Liver (tissue), 9 donors: ENCODE measurements around the gene PCDH9. TPM values are rescaled to one million over a fixed set of nuclear protein-coding genes. Genes with fewer than 3 reads are reported as not detected.

Experiments
- DNase-seq: peaks from one replicate; pipeline ENCODE4 v3.0.0-alpha.2; 2017; ENCODE audit warnings: low spot score
- H3K27ac ChIP-seq, 2 donors: one replicate each; pipeline ENCODE4 v1.7.0; 2013; ENCODE audit warnings: inconsistent platforms in 2 of 2, low read length in 2 of 2, control low read depth in 1 of 2, low read depth in 1 of 2, mild to moderate bottlenecking in 1 of 2
- H3K27me3 ChIP-seq, 4 donors: one replicate each; pipeline versions ENCODE4 v1.6.1 to v1.7.0; 2013; ENCODE audit warnings: low read length in 3 of 4, inconsistent platforms in 1 of 4, mild to moderate bottlenecking in 1 of 4, moderate library complexity in 1 of 4; ENCODE audit not compliant: control insufficient read depth in 4 of 4, insufficient read depth in 4 of 4
- H3K36me3 ChIP-seq, 4 donors: one replicate each; pipeline versions ENCODE4 v1.6.1 to v1.7.0; 2013; ENCODE audit warnings: low read length in 3 of 4, mild to moderate bottlenecking in 3 of 4, low read depth in 1 of 4, moderate library complexity in 1 of 4; ENCODE audit not compliant: control insufficient read depth in 4 of 4, insufficient read depth in 3 of 4
- H3K4me1 ChIP-seq, 4 donors: one replicate each; pipeline versions ENCODE4 v1.6.1 to v1.7.0; 2013; ENCODE audit warnings: low read length in 3 of 4, mild to moderate bottlenecking in 3 of 4, moderate library complexity in 1 of 4; ENCODE audit not compliant: control insufficient read depth in 4 of 4, insufficient read depth in 4 of 4
- H3K4me3 ChIP-seq, 3 donors: one replicate each; pipeline versions ENCODE4 v1.6.1 to v1.7.0; 2013; ENCODE audit warnings: low read length in 3 of 3, control low read depth in 1 of 3, low read depth in 1 of 3, mild to moderate bottlenecking in 1 of 3
- H3K9ac ChIP-seq, 2 donors: one replicate each; pipeline ENCODE4 v1.7.0; 2013; ENCODE audit warnings: low read length in 2 of 2, mild to moderate bottlenecking in 2 of 2, moderate library complexity in 2 of 2, control low read depth in 1 of 2, low read depth in 1 of 2
- H3K9me3 ChIP-seq, 4 donors: one replicate each; pipeline versions ENCODE4 v1.6.1 to v1.7.0; 2013; ENCODE audit warnings: low read length in 3 of 4; ENCODE audit not compliant: control insufficient read depth in 4 of 4
- CTCF ChIP-seq: fragments of 150-350 bp; IDR thresholded peaks from 2 replicates; pipeline ENCODE4 v1.5.1; 2017; ENCODE audit warnings: improper control_type of control experiment, low read depth, low read length; ENCODE audit not compliant: missing input control
- EGR1 ChIP-seq, 2 donors: IDR thresholded peaks; 2 replicates each; pipeline ENCODE4 v1.6.1; 2016 to 2018; ENCODE audit warnings: antibody characterized with exemption in 2 of 2, low read depth in 2 of 2
- FOXA1 ChIP-seq: IDR thresholded peaks from 2 replicates; pipeline ENCODE4 v1.6.1; 2016; ENCODE audit warnings: antibody characterized with exemption
- FOXA2 ChIP-seq: IDR thresholded peaks from 2 replicates; pipeline ENCODE4 v1.6.1; 2016; ENCODE audit warnings: antibody characterized with exemption
- GABPA ChIP-seq, 2 donors: IDR thresholded peaks in 1 of 2; conservative IDR thresholded peaks in 1 of 2; 2 replicates each; pipeline ENCODE4 v1.6.1; 2016; ENCODE audit warnings: antibody characterized with exemption in 2 of 2, mild to moderate bottlenecking in 1 of 2, moderate library complexity in 1 of 2
- HNF4A ChIP-seq, 2 donors: conservative IDR thresholded peaks; 2 replicates each; pipeline ENCODE4 v1.6.1; 2016; ENCODE audit warnings: antibody characterized with exemption in 2 of 2, mild to moderate bottlenecking in 2 of 2
- HNF4G ChIP-seq: IDR thresholded peaks from 2 replicates; pipeline ENCODE4 v1.6.1; 2016; ENCODE audit warnings: antibody characterized with exemption
- JUND ChIP-seq, 2 donors: IDR thresholded peaks; 2 replicates each; pipeline ENCODE4 v1.6.1; 2016; ENCODE audit warnings: antibody characterized with exemption in 2 of 2
- NR2F2 ChIP-seq: IDR thresholded peaks from 2 replicates; pipeline ENCODE4 v1.6.1; 2016; ENCODE audit warnings: antibody characterized with exemption
- RAD21 ChIP-seq, 2 donors: IDR thresholded peaks; 2 replicates each; pipeline ENCODE4 v1.6.1; 2016; ENCODE audit warnings: antibody characterized with exemption in 2 of 2, mild to moderate bottlenecking in 2 of 2
- RXRA ChIP-seq, 2 donors: IDR thresholded peaks; 2 replicates each; pipeline ENCODE4 v1.6.1; 2017 to 2018; ENCODE audit warnings: antibody characterized with exemption in 2 of 2, mild to moderate bottlenecking in 1 of 2
- SP1 ChIP-seq: IDR thresholded peaks from 2 replicates; pipeline ENCODE4 v1.6.1; 2018; ENCODE audit warnings: antibody characterized with exemption, mild to moderate bottlenecking
- TAF1 ChIP-seq: conservative IDR thresholded peaks from 2 replicates; pipeline ENCODE4 v1.6.1; 2016; ENCODE audit warnings: antibody characterized with exemption, mild to moderate bottlenecking
- YY1 ChIP-seq: IDR thresholded peaks from 2 replicates; pipeline ENCODE4 v1.6.1; 2016; ENCODE audit warnings: antibody characterized with exemption, mild to moderate bottlenecking
- ZBTB33 ChIP-seq: IDR thresholded peaks from 2 replicates; pipeline ENCODE4 v1.6.1; 2016; ENCODE audit warnings: antibody characterized with exemption
- WGBS: extraction: QIAGEN DNeasy Blood & Tissue Kit; methylation state at CpG from one replicate; pipeline ENCODE4 v1.1.7; 2013; 5-methylcytosine and 5-hydroxymethylcytosine counted together
- polyA plus RNA-seq, 2 donors: library from polyadenylated mRNA; stranded (reverse) in 1 of 2; unstranded in 1 of 2; fragments of 200-250 nt in 1 of 2; fragments of >200 nt in 1 of 2; fragmentation: Nextera tagmentation in 1 of 2; extraction: Ambion mirVana in 1 of 2; gene quantifications; one replicate each; pipeline versions ENCODE4 v1.2.1 to v1.2.3, GENCODE V29; 2013 to 2015
- total RNA-seq, 2 donors: library from RNA; depleted of rRNA; stranded (reverse); fragments of >200 nt; gene quantifications; one replicate each; pipeline ENCODE4 v1.2.3, GENCODE V29; 2014
- TF ChIP-seq, protein P1 (sequence below): IDR thresholded peaks from 2 replicates; pipeline ENCODE4 v1.6.1; 2016; ENCODE audit warnings: antibody characterized with exemption
- TF ChIP-seq, protein P2 (sequence below): IDR thresholded peaks from 2 replicates; pipeline ENCODE4 v1.6.1; 2016; ENCODE audit warnings: antibody characterized with exemption, mild to moderate bottlenecking
- TF ChIP-seq, protein P3 (sequence below): IDR thresholded peaks from 2 replicates; pipeline ENCODE4 v1.6.1; 2016; ENCODE audit warnings: antibody characterized with exemption
- donor health status: healthy.
- donor health status: healthy.
- donor health status: healthy.
- donor health status: healthy.
- donor health status: healthy.

The PCDH9 gene
- total and polyA plus RNA-seq, 4 donors: 0.90 to 4.0 (median 2.2) TPM

DNA sequence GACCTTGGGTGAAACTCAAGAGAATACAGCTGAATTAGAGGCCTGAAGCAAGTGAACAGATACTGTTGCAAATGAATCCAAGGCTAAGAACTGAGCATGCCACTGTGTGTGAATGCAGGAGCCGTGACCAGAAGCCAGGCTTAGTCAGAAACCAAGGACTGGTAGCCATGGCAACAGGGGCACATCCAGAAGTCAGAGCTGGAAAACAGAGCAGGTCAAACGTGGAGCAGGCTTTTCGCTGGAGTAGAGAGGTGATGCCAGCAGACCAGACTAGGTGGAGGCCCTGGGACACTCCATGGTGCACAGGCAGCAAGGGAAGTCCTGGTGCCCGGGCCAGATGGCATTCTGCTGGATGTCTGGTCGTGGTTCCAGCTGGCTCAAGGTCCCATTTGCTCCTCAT, 564.1 kb downstream of the PCDH9 start:
- H3K9ac ChIP-seq: no peak overlapping the region
- no peak overlapping the region for H3K27ac ChIP-seq
- WGBS: 69% methylated on average over 5 of the region's 5 CpGs
- H3K9me3 ChIP-seq: no peaks in the 10 kb centered on the region
- peaks cover 0 to 4% (median 0%) of the 10 kb centered on the region in 4 donors for H3K27me3 ChIP-seq
- H3K36me3 ChIP-seq: no peaks in the 10 kb centered on the region
- no peaks in the 10 kb centered on the region for H3K4me1 ChIP-seq
- no peak for DNase-seq
- TF ChIP-seq, protein P1, sequence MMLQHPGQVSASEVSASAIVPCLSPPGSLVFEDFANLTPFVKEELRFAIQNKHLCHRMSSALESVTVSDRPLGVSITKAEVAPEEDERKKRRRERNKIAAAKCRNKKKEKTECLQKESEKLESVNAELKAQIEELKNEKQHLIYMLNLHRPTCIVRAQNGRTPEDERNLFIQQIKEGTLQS: no peak
- TF ChIP-seq HNF4G (no peak), YY1 (no peak), RAD21 (IDR thresholded peaks at IDR 0.05) (no peak), ZBTB33 (no peak), FOXA2 (no peak), EGR1 (IDR thresholded peaks at IDR 0.05; ENCODE audit: low read depth in 2 of 2) (no peak), HNF4A (conservative IDR thresholded peaks at IDR 0.05) (no peak), RXRA (IDR thresholded peaks at IDR 0.05) (no peak), TAF1 (no peak), JUND (IDR thresholded peaks at IDR 0.05) (no peak), GABPA (IDR thresholded peaks at IDR 0.05 in 1 of 2, conservative IDR thresholded peaks at IDR 0.05 in 1 of 2) (no peak), SP1 (no peak), CTCF (no peak), NR2F2 (no peak), FOXA1 (no peak)
- TF ChIP-seq, protein P2, sequence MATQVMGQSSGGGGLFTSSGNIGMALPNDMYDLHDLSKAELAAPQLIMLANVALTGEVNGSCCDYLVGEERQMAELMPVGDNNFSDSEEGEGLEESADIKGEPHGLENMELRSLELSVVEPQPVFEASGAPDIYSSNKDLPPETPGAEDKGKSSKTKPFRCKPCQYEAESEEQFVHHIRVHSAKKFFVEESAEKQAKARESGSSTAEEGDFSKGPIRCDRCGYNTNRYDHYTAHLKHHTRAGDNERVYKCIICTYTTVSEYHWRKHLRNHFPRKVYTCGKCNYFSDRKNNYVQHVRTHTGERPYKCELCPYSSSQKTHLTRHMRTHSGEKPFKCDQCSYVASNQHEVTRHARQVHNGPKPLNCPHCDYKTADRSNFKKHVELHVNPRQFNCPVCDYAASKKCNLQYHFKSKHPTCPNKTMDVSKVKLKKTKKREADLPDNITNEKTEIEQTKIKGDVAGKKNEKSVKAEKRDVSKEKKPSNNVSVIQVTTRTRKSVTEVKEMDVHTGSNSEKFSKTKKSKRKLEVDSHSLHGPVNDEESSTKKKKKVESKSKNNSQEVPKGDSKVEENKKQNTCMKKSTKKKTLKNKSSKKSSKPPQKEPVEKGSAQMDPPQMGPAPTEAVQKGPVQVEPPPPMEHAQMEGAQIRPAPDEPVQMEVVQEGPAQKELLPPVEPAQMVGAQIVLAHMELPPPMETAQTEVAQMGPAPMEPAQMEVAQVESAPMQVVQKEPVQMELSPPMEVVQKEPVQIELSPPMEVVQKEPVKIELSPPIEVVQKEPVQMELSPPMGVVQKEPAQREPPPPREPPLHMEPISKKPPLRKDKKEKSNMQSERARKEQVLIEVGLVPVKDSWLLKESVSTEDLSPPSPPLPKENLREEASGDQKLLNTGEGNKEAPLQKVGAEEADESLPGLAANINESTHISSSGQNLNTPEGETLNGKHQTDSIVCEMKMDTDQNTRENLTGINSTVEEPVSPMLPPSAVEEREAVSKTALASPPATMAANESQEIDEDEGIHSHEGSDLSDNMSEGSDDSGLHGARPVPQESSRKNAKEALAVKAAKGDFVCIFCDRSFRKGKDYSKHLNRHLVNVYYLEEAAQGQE: no peak
- TF ChIP-seq, protein P3, sequence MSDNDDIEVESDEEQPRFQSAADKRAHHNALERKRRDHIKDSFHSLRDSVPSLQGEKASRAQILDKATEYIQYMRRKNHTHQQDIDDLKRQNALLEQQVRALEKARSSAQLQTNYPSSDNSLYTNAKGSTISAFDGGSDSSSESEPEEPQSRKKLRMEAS: no peak
- no peak overlapping the region for H3K4me3 ChIP-seq

DNA sequence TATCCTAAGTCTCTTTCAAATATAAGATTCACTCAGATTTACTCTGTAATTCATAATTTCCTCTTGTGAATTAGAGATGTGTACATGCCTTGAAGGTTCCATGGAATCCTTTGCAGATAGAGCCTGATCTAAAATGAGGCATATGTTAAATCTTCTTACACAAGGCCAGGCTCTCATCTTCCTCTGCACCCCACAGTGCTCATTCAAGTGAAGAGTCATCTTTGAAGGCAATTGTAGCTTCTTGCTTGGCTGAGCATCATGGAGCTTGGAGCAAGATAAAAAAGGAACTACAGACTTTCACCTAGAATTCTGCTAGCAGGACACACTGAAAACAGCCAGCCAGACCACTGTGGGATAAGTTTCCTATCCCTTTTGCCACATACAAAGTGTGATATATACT, 566.4 kb downstream of the PCDH9 start:
- Histone ChIP-seq H3K4me3 (no peak overlapping the region), H3K9me3 (no peaks in the 10 kb centered on the region), H3K36me3 (no peaks in the 10 kb centered on the region), H3K27ac (no peak overlapping the region), H3K9ac (no peak overlapping the region), H3K4me1 (no peaks in the 10 kb centered on the region), H3K27me3 (no peaks in the 10 kb centered on the region)
- no peak for DNase-seq
- TF ChIP-seq RXRA (IDR thresholded peaks at IDR 0.05): no peak
- TF ChIP-seq CTCF: no peak
- no peak for TF ChIP-seq EGR1 (IDR thresholded peaks at IDR 0.05; ENCODE audit: low read depth in 2 of 2)
- TF ChIP-seq JUND (IDR thresholded peaks at IDR 0.05): no peak
- TF ChIP-seq SP1: no peak
- no peak for TF ChIP-seq GABPA (IDR thresholded peaks at IDR 0.05 in 1 of 2, conservative IDR thresholded peaks at IDR 0.05 in 1 of 2)
- TF ChIP-seq, protein P2: no peak
- TF ChIP-seq HNF4G: no peak
- TF ChIP-seq, protein P1: no peak
- TF ChIP-seq, protein P3: no peak
